GM15510 (cell line): ENCODE data around the gene GGA1.

ENCODE experiments used
- POLR2A ChIP-seq: IDR thresholded peaks from 3 replicates; pipeline ENCODE4 v1.6.1; 2011; ENCODE audit warnings: borderline replicate concordance; ENCODE audit not compliant: insufficient read length; ENCODE audit errors: extremely low read depth

GGA1 gene

GRCh38 chr22:37639771-37640590 is 31.3 kb downstream of the GGA1 start:
- no peak for TF ChIP-seq POLR2A

GRCh38 chr22:37640591-37641560 is 32.2 kb downstream of the GGA1 start:
- TF ChIP-seq POLR2A = no peak

GRCh38 chr22:37641561-37641949 is 32.9 kb downstream of the GGA1 start:
- TF ChIP-seq POLR2A = no peak

- no peak for TF ChIP-seq POLR2A
These were observed 34.7 kb downstream of the GGA1 start for GRCh38 chr22:37643225-37643847.

GRCh38 chr22:37647317-37647716 is 38.7 kb downstream of the GGA1 start:
- no peak for TF ChIP-seq POLR2A

- no peak for TF ChIP-seq POLR2A
These were observed 39.3 kb downstream of the GGA1 start for GRCh38 chr22:37647928-37648327.

GRCh38 chr22:37650463-37651136 is 42.0 kb downstream of the GGA1 start:
- TF ChIP-seq POLR2A = no peak

- TF ChIP-seq POLR2A = no peak
These were observed 46.1 kb downstream of the GGA1 start for GRCh38 chr22:37654563-37655251.

- no peak for TF ChIP-seq POLR2A
These were observed 46.6 kb downstream of the GGA1 start for GRCh38 chr22:37655252-37655563.

- no peak for TF ChIP-seq POLR2A
These were observed 49.0 kb downstream of the GGA1 start for GRCh38 chr22:37657590-37658132.

- peak; percentile 90 for TF ChIP-seq POLR2A
These were observed 49.8 kb downstream of the GGA1 start, which contains the start of gene PDXP for GRCh38 chr22:37658133-37659065. PDXP (plus strand) TSS chr22:37658723; CDS start chr22:37658783, 60 bp downstream.

GRCh38 chr22:37659066-37659896 is 50.6 kb downstream of the GGA1 start:
- TF ChIP-seq POLR2A = no peak

GRCh38 chr22:37659897-37660708 is 51.5 kb downstream of the GGA1 start:
- TF ChIP-seq POLR2A = no peak
